Measurements from ENCODE around the gene HBQ1.
"Not testable (repeated sequence)": the region's sequence is repeated elsewhere in the genome, so short reads cannot be mapped to it uniquely, and the experiment has no call there.

The HBQ1 gene

GRCh38 chr16:211631-212180 lies 31.4 kb downstream of the HBQ1 start:
- not testable (repeated sequence) for DNase-seq

DNA sequence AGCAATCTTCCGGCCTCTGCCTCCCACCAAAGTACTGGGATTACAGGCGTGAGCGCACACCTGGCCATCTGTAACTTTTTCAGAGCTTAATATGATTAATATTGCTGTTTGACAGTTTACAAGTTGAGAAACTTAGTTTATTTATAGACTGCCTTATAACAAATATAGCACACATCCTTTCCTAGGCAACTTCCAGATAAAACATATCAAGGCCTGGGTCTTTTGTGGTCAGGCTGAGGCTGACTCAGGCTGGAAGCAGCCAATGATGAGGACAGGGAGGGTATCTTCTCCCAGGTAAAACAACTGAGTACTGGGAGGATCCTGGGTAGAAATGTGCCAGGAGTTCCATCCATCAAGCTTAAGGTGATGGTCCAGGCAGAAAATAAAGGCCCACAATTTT lies 32.7 kb downstream of the HBQ1 start:
- no peak for DNase-seq

DNA sequence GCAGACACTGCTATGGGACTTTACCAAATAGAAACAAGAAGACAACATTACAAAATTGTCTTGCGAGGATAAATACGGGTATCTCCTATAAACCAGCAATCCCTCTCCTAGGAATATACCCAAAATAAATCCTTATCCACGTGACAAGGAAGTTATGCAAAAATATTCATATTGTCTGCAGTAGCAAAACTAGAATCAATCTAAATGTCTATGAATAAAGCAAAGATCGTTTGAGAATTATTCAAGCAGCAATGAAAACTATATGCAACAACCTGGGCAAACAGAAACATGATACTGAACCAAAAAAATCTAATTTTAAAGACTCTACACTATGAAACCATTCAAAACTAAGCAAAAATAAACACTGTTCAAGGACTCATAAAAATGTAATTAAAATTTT lies 39.8 kb downstream of the HBQ1 start:
- DNase-seq, result no peak

GRCh38 chr16:228151-228851 lies 48.0 kb downstream of the HBQ1 start:
- DNase-seq, result no peak

DNA sequence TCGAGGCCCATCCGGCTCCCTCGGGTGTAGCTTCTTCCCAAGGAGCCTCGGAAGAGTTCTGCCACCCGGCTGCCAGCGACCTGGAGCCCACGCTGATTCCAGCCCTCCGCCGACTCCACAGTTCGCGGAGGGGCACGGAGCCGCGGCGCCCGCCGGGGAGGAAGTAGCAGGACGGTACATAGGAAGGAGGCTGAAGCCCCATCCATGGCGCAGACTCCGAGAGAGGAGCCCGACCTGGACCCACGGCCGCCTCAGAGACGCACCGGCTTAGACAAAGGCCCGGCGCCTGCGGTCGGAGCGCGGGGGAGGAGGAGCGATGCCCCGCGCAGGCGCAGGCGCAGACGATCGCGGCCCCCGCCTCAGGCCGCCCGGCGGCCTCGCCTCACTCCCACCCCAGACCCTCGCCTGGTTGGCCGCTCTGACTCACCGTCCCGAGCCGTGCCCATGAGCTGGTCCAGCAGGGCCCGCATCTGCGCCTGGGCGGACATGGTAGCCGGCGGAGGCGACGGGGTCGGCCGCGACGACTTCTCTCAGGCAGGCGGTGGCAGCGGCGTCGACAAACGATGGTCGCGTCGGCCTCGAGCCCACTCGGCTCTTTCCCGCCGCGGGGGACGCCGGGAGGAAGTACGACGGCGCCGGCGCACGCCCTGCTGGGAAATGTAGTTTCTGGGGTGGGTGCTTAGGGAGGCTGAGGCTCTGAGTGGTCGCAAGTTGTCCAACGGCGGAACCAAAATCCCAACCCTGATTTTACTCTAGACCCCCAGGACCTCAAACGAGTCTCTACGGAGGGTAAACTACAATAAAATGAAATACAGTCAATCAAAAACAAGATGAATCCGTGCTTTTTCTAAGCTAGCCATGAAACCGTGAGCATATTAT lies 48.8 kb downstream of the HBQ1 start, which contains the start of gene LUC7L:
Gene LUC7L, minus strand, starts transcription at position 598 of the 879 bp plus-strand sequence. Its CDS starts 110 bp downstream, at position 488.
- DNase-seq, result peak; percentile 40 to 70

DNA sequence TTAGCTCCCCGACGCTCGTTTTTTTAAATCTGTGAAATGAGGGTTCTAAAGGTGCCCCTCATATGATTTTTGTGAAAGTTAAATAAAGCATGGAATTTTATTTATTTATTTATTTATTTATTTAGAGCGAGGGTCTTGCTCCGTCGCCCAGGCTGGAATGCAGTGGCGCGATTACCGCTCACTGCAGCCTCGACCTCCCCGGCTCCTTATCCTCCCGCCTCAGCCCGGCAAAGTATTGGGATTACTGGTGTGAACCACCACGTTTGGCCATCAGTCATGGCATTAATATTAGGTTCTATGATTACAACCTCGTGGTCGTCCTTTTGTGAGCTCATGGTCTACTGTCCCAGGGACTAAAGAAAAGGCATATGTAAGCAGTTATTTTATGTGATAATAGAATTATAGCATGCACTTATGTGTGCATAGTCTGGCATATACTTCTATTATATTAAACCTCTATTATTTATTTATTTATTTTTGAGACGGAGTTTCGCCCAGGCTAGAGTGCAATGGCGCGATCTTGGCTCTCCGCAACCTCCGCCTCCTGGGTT lies 49.5 kb downstream of the HBQ1 start:
- no peak for DNase-seq

GRCh38 chr16:230351-230750 lies 50.1 kb downstream of the HBQ1 start:
- DNase-seq, result not testable (repeated sequence)
